ENCODE measurements around the gene DGKK.
A peak's percentile ranks its signal among the peaks of the same experiment; 100 is the strongest.

Gene DGKK

DNA sequence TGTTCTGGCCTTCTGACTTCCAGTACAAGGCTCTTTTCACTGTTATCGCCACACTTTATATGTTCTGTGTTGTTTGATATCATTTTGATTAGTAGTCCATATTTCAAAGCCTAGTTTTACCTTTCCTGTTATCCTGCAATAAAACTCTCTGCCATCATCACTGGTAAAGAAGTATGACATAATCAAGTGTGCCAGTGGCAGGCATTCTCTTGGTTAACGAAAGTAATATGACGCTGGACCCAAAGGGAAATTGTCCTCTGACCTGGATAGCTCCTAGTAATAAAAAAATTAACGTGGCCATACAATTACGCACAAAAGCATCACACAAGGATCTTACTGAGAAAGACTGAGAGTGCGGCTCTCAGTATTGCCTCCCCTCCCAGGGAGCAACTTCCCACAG, 33.8 kb downstream of the DGKK start:
- no peak for DNase-seq (ENCODE audit: low read depth)
- no peak overlapping the region for H3K4me3 ChIP-seq (ENCODE audit: control insufficient read depth, low read depth, low read length)
- TF ChIP-seq, protein P1, sequence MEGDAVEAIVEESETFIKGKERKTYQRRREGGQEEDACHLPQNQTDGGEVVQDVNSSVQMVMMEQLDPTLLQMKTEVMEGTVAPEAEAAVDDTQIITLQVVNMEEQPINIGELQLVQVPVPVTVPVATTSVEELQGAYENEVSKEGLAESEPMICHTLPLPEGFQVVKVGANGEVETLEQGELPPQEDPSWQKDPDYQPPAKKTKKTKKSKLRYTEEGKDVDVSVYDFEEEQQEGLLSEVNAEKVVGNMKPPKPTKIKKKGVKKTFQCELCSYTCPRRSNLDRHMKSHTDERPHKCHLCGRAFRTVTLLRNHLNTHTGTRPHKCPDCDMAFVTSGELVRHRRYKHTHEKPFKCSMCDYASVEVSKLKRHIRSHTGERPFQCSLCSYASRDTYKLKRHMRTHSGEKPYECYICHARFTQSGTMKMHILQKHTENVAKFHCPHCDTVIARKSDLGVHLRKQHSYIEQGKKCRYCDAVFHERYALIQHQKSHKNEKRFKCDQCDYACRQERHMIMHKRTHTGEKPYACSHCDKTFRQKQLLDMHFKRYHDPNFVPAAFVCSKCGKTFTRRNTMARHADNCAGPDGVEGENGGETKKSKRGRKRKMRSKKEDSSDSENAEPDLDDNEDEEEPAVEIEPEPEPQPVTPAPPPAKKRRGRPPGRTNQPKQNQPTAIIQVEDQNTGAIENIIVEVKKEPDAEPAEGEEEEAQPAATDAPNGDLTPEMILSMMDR (conservative IDR thresholded peaks at IDR 0.05; ENCODE audit: control insufficient read depth, insufficient read depth, low read depth, low read length): no peak

DNA sequence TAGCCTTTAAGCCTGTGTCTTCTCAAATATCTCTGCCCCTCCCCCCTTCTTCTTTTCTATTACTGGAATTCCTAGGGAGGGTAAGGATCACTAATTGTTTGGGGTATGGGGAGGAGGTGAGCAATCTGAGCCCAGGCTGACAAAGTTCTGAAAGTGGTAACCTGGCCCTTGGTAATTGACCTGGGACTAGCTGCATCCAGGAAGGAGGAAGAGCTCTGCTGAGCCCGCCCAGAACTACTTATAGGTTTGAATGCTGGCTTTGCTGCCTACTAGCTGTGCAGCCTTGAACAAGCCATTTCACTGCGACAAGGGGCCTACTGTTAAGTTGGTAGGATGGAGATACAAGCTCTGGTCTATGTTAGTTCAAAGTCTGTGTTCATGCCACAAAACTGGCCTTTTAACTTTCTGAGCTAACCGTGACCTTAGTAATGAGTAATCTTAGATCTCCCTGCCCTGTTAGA, 37.8 kb downstream of the DGKK start:
- TF ChIP-seq, protein P1 (conservative IDR thresholded peaks at IDR 0.05; ENCODE audit: control insufficient read depth, insufficient read depth, low read depth, low read length): no peak
- DNase-seq (ENCODE audit: low read depth): no peak
- H3K4me3 ChIP-seq (ENCODE audit: control insufficient read depth, low read depth, low read length): no peak overlapping the region

DNA sequence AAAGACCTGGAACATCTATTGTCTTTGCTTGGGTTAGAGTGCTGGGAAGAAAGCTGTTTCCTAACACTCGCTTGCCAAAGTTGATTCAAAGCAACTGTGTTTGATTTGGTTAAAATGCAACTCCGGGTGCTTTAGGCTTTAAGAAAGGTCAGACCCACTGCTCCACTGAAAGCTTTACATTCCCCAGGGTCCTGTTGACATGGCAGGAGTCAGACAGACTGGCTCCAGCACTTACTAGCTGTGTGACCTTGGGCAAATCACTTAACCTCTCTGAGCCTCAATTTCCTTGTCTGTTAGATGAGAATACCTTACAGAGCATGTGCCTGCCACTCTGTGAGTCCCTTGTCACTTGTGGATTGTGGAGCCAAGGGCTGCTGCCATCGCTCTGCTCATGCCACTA, 39.0 kb downstream of the DGKK start:
- no peak for DNase-seq (ENCODE audit: low read depth)
- TF ChIP-seq, protein P1 (conservative IDR thresholded peaks at IDR 0.05; ENCODE audit: control insufficient read depth, insufficient read depth, low read depth, low read length): no peak
- no peak overlapping the region for H3K4me3 ChIP-seq (ENCODE audit: control insufficient read depth, low read depth, low read length)

DNA sequence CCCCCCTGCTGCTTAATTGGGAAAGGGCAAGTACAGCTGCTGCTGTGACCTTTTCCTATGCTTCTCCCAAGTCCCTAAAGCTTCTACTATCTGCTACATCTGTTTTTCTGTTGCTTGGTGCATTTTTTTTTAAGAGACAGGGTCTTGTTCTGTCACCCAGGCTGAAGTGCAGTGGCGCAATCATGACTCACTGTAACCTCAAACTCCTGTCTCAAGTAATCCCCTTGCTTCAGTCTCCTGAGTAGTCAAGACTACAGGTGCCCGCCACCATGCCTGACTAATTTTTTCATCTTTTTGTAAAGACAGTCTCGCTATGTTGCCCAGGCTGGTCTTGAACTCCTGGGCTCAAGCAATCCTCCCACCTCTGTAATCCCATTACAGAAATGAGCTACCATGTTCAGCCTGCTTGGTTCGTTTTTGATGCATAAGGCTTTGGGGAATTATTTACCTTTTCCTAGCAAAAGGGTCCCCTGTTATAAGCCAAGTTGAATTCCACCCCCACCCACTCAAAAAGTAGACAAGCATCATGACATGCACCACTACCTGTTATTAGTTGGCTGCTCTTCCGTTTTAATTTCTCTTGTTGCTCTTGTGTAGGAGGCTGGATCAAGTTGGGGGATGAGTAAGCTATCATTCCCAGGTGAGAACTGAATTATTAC, 39.6 kb downstream of the DGKK start:
- DNase-seq (ENCODE audit: low read depth): peak; percentile 7
- no peak overlapping the region for H3K4me3 ChIP-seq (ENCODE audit: control insufficient read depth, low read depth, low read length)
- TF ChIP-seq, protein P1 (conservative IDR thresholded peaks at IDR 0.05; ENCODE audit: control insufficient read depth, insufficient read depth, low read depth, low read length): no peak

DNA sequence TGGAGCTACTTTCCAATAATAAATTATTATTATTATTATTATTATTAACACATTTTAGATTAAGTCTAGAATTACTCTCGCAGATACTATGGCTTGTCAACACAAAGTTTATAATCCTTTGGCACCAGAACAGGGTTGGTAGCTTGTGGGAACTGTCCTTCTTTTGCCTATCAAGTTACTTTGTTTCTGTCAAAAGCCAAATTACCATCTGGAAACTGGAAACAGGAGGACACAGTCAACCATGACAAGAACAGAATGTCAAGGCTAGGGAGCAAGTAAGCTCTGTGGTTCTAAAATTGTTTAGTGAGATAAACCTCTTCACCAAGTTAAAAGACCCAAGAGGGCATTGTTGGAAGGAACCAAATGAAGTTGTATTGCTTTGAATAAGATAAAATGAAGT, 42.5 kb downstream of the DGKK start:
- TF ChIP-seq, protein P1 (conservative IDR thresholded peaks at IDR 0.05; ENCODE audit: control insufficient read depth, insufficient read depth, low read depth, low read length): no peak
- H3K4me3 ChIP-seq (ENCODE audit: control insufficient read depth, low read depth, low read length): no peak overlapping the region
- DNase-seq (ENCODE audit: low read depth): no peak

DNA sequence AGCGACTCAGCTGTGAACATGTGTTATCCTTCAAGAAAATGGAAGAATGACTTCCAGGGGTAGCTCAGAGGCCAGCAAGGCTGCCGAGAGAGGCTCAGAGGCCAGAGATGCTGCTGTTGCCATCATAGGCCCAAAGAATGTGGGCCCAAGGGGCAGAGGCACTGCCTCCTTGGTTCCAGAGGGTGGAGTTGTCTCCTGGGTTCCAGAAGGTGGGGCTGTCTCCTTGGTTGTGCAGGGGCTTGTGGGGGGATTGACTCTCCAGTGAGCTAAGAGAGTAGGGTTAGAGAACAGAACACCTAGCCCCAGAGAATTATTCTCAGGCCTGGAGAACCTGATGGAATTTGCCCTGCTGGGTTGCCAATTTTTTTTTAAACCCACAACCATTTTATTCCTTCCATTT, 62.6 kb downstream of the DGKK start:
- H3K4me3 ChIP-seq (ENCODE audit: control insufficient read depth, low read depth, low read length): no peak overlapping the region
- TF ChIP-seq, protein P1 (conservative IDR thresholded peaks at IDR 0.05; ENCODE audit: control insufficient read depth, insufficient read depth, low read depth, low read length): no peak
- no peak for DNase-seq (ENCODE audit: low read depth)

DNA sequence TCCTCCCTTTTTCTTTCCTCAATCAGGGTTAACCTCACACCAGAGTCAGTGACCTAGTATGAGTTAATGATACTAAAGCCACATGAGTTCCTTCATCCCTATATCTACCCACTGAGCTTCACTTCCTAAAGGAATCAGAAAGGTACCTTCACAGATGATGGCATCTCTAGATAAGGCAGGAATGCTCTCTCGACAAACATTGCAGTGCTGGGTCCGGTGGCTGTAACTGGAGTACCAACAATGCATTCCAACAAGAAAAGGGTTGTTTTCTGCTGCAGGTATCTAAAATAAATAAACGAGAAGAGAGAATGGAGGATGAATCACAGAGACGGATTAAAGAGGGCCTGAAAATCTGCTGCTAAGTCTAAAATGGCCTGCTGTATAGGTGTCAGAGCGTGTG, 66.7 kb downstream of the DGKK start:
- TF ChIP-seq, protein P1 (conservative IDR thresholded peaks at IDR 0.05; ENCODE audit: control insufficient read depth, insufficient read depth, low read depth, low read length): no peak
- no peak overlapping the region for H3K4me3 ChIP-seq (ENCODE audit: control insufficient read depth, low read depth, low read length)
- DNase-seq (ENCODE audit: low read depth): no peak
